DOHH2 (cell line): Measurements from ENCODE around the gene STAP2.

Experiments used
- EZH2phosphoT487 ChIP-seq: fragments of 200-600 bp; sonication (generic); IDR thresholded peaks from 2 replicates; pipeline ENCODE4 v1.6.1; 2017; ENCODE audit warnings: borderline replicate concordance, mild to moderate bottlenecking, antibody characterized with exemption, low read length, moderate library complexity, mixed read lengths
- TF ChIP-seq, protein P1 (sequence below): fragments of 200-600 bp; sonication (generic); IDR thresholded peaks from one replicate; pipeline ENCODE4 v1.5.1; 2014; ENCODE audit warnings: antibody characterized with exemption, mild to moderate bottlenecking, low read depth, low read length; ENCODE audit not compliant: poor library complexity, severe bottlenecking

DNA sequence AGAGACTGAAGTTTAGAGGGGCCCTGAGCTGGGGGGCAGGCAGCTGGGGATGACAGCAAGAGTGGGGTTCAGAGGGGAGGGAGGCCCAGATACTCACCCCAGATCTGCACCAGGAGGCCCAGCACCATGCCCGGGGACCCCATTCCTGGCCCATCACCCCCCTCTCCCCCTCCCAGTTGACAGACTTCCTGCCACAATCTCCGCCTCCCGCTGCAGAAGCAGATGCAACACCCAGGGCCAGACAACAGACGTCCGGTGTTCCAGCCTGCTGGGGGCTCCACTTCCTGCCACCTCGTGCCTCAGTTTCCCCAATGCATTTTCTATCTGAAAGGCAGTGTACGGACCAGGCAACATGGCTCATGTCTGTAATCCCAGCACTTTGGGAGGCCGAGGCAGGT lies 36.4 kb downstream of the STAP2 start, which contains the start of gene TMIGD2:
- TF ChIP-seq, protein P1, sequence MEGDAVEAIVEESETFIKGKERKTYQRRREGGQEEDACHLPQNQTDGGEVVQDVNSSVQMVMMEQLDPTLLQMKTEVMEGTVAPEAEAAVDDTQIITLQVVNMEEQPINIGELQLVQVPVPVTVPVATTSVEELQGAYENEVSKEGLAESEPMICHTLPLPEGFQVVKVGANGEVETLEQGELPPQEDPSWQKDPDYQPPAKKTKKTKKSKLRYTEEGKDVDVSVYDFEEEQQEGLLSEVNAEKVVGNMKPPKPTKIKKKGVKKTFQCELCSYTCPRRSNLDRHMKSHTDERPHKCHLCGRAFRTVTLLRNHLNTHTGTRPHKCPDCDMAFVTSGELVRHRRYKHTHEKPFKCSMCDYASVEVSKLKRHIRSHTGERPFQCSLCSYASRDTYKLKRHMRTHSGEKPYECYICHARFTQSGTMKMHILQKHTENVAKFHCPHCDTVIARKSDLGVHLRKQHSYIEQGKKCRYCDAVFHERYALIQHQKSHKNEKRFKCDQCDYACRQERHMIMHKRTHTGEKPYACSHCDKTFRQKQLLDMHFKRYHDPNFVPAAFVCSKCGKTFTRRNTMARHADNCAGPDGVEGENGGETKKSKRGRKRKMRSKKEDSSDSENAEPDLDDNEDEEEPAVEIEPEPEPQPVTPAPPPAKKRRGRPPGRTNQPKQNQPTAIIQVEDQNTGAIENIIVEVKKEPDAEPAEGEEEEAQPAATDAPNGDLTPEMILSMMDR: no peak
- no peak for TF ChIP-seq EZH2phosphoT487
